Gastroesophageal sphincter (tissue), 4 donors: ENCODE measurements around the gene AMACR. TPM values are rescaled to one million over a fixed set of nuclear protein-coding genes. Genes with fewer than 3 reads are reported as not detected.

ENCODE experiments used
- ATAC-seq: fragments of 150-250 bp; one replicate; pipeline ENCODE4 v1.9.1; 2016; ENCODE audit warnings: mild to moderate bottlenecking, moderate library complexity
- H3K27ac ChIP-seq, 4 donors: fragments of 200-600 bp; sonication (generic) in 3 of 4; 1 replicate in 3 of 4; 2 replicates in 1 of 4; pipeline ENCODE4 v1.5.1; 2016 to 2019
- H3K27me3 ChIP-seq: fragments of 200-600 bp; sonication (generic); one replicate; pipeline ENCODE4 v1.5.1; 2019
- H3K36me3 ChIP-seq, 2 donors: fragments of 200-600 bp; sonication (generic); one replicate each; pipeline ENCODE4 v1.5.1; 2019; ENCODE audit warnings: control low read depth in 1 of 2
- H3K4me1 ChIP-seq, 3 donors: fragments of 200-600 bp; sonication (generic); 1 replicate in 2 of 3; 2 replicates in 1 of 3; pipeline ENCODE4 v1.5.1; 2016 to 2019; ENCODE audit warnings: control low read depth in 2 of 3
- H3K4me3 ChIP-seq, 2 donors: fragments of 200-600 bp; sonication (generic); one replicate each; pipeline ENCODE4 v1.5.1; 2019; ENCODE audit warnings: mild to moderate bottlenecking in 1 of 2, moderate library complexity in 1 of 2
- H3K9me3 ChIP-seq, 3 donors: fragments of 200-600 bp; sonication (generic); one replicate each; pipeline ENCODE4 v1.5.1; 2017 to 2019; ENCODE audit warnings: control low read depth in 2 of 3
- CTCF ChIP-seq, 4 experiments: fragments of 200-600 bp in 2 of 4; fragments of 450-650 bp in 2 of 4; sonication (generic) in 1 of 4; IDR thresholded peaks; one replicate each; pipeline ENCODE4 v1.5.1; 2017 to 2019; ENCODE audit warnings: antibody characterized with exemption in 4 of 4, mild to moderate bottlenecking in 2 of 4, moderate library complexity in 2 of 4
- EP300 ChIP-seq: sonication (generic); formaldehyde crosslinking; IDR thresholded peaks from one replicate; pipeline ENCODE4 v1.6.1; 2017; ENCODE audit warnings: antibody characterized with exemption, mild to moderate bottlenecking
- POLR2A ChIP-seq, 2 donors: fragments of 450-650 bp; IDR thresholded peaks; one replicate each; pipeline ENCODE4 v1.6.1; 2017; ENCODE audit warnings: antibody characterized with exemption in 2 of 2, mild to moderate bottlenecking in 2 of 2, moderate library complexity in 1 of 2
- POLR2AphosphoS5 ChIP-seq: sonication (generic); formaldehyde crosslinking; IDR thresholded peaks from one replicate; pipeline ENCODE4 v1.6.1; 2017; ENCODE audit warnings: antibody characterized with exemption
- WGBS, 2 donors: methylation state at CpG; one replicate each; pipeline ENCODE4 v1.1.5; 2018; ENCODE audit warnings: low coverage in 1 of 2; 5-methylcytosine and 5-hydroxymethylcytosine counted together
- total RNA-seq, 4 donors: library from RNA; depleted of rRNA; stranded (reverse); fragments of >200 nt; gene quantifications; one replicate each; pipeline ENCODE4 v1.1.0, GENCODE V29; 2016

AMACR gene
- total RNA-seq, 4 donors from 2014 or later = 11.4 to 24.1 (median 16.3) TPM

GRCh38 chr5:34038390-34038789, 30.5 kb upstream of the AMACR start:
- TF ChIP-seq POLR2A (IDR thresholded peaks at IDR 0.05) = no peak
- TF ChIP-seq CTCF (IDR thresholded peaks at IDR 0.05) = no peak
- no peak for TF ChIP-seq EP300
- Histone ChIP-seq H3K36me3 (peaks cover 0 to 20% of the 10 kb centered on the region in 2 donors), H3K4me1 (peaks cover under 1 to 44% (median 3%) of the 10 kb centered on the region in 3 donors), H3K27ac (peak overlapping the region in 3 of 4 donors; percentile 6 to 62 (median 14)), H3K9me3 (no peaks in the 10 kb centered on the region), H3K27me3 (no peaks in the 10 kb centered on the region), H3K4me3 (no peak overlapping the region)
- no peak for ATAC-seq
- WGBS, 2 donors = 49 to 63% methylated on average over 2 of the region's 2 CpGs

DNA sequence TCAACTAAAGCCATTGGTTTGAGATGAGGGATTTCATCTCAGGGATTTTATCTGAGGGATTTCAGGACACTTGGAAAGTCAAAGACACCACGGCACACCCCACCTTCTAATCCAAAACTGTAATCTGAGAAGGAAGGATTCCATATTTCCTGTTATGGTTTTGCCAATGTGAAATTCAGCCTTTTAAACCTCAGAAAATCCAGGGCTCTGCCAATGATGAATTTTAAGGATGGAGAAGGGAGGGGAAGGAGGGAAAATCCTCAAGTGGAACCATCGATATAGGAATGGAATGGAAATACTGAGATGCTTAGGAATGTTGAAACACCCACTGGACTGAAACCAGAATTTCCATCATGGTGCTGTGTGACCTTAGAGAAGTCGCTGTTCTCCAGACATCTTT, 29.9 kb upstream of the AMACR start:
- 35 to 38% methylated on average over 3 of the region's 3 CpGs for WGBS, 2 donors
- H3K4me3 ChIP-seq = no peak overlapping the region
- no peak for TF ChIP-seq POLR2A (IDR thresholded peaks at IDR 0.05)
- no peak for TF ChIP-seq CTCF (IDR thresholded peaks at IDR 0.05)
- TF ChIP-seq POLR2AphosphoS5 = no peak
- no peak for TF ChIP-seq EP300
- peaks cover 0 to 26% of the 10 kb centered on the region in 2 donors for H3K36me3 ChIP-seq
- H3K27me3 ChIP-seq = no peaks in the 10 kb centered on the region
- peaks cover 0 to 37% (median 2%) of the 10 kb centered on the region in 3 donors for H3K4me1 ChIP-seq
- peak overlapping the region in 3 of 4 donors; percentile 43 to 62 (median 46) for H3K27ac ChIP-seq
- H3K9me3 ChIP-seq = no peaks in the 10 kb centered on the region
- ATAC-seq = no peak

DNA sequence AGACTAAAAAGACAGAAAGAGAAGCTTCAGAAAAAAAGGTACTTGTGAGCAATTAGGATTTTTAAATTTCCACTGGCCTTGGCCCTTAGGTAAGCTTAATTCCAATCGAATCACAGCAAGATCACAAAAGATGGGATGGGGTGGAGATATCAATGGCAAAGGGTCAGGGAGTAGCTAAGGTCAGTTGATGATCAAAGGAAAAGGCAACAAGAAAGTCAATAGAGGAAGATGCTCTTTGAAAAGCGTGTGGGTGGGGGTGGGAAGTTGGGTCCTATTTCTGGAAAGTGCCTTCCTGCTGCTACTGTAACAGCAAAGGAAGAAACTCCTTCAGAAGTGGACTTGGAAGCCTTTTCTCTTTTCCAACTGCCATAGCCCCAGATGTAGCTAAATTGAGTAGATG, 27.9 kb upstream of the AMACR start:
- Histone ChIP-seq H3K27me3 (no peaks in the 10 kb centered on the region), H3K4me3 (no peak overlapping the region), H3K36me3 (peaks cover 0 to 26% of the 10 kb centered on the region in 2 donors), H3K9me3 (no peaks in the 10 kb centered on the region), H3K27ac (no peak overlapping the region), H3K4me1 (peaks cover 0 to 22% (median 2%) of the 10 kb centered on the region in 3 donors)
- 69 to 75% methylated on average over 1 to 2 of the region's 2 CpGs for WGBS, 2 donors
- TF ChIP-seq POLR2AphosphoS5 (no peak), EP300 (no peak), CTCF (IDR thresholded peaks at IDR 0.05) (no peak), POLR2A (IDR thresholded peaks at IDR 0.05) (no peak)
- no peak for ATAC-seq

GRCh38 chr5:34034534-34035327, 26.9 kb upstream of the AMACR start:
- Histone ChIP-seq H3K36me3 (peaks cover 0 to 26% of the 10 kb centered on the region in 2 donors), H3K9me3 (no peaks in the 10 kb centered on the region), H3K4me1 (peaks cover 0 to 22% (median 2%) of the 10 kb centered on the region in 3 donors), H3K27ac (no peak overlapping the region), H3K4me3 (no peak overlapping the region), H3K27me3 (no peaks in the 10 kb centered on the region)
- TF ChIP-seq POLR2A (IDR thresholded peaks at IDR 0.05) (no peak), CTCF (IDR thresholded peaks at IDR 0.05) (no peak), POLR2AphosphoS5 (no peak), EP300 (no peak)
- 88 to 100% methylated on average over 3 to 4 of the region's 4 CpGs for WGBS, 2 donors
- ATAC-seq = no peak

GRCh38 chr5:34031966-34032365, 24.1 kb upstream of the AMACR start:
- TF ChIP-seq EP300 (no peak), POLR2AphosphoS5 (no peak), CTCF (IDR thresholded peaks at IDR 0.05) (no peak), POLR2A (IDR thresholded peaks at IDR 0.05) (no peak)
- peaks cover 0 to 36% of the 10 kb centered on the region in 2 donors for H3K36me3 ChIP-seq
- no peaks in the 10 kb centered on the region for H3K27me3 ChIP-seq
- H3K4me1 ChIP-seq = peaks cover 0 to 8% (median 0%) of the 10 kb centered on the region in 3 donors
- H3K9me3 ChIP-seq = no peaks in the 10 kb centered on the region
- WGBS, 2 donors = 73 to 79% methylated on average over 3 of the region's 3 CpGs
- H3K4me3 ChIP-seq = no peak overlapping the region
- no peak overlapping the region for H3K27ac ChIP-seq
- ATAC-seq = no peak
